Ovary (tissue), 3 donors: ENCODE measurements around the gene LCOR.

ENCODE experiments used
- POLR2A ChIP-seq: fragments of 450-650 bp; IDR thresholded peaks from one replicate; pipeline ENCODE4 v1.6.1; 2017; ENCODE audit warnings: antibody characterized with exemption, mild to moderate bottlenecking, moderate library complexity
- TF ChIP-seq, protein P1 (sequence below), 3 donors: fragments of 450-650 bp in 2 of 3; fragments of 200-600 bp in 1 of 3; IDR thresholded peaks; one replicate each; pipeline versions ENCODE4 v1.5.1 to v1.8.0; 2016 to 2022; ENCODE audit warnings: antibody characterized with exemption in 3 of 3, mild to moderate bottlenecking in 1 of 3
- donor health status: DM: no; HTN: no; CAD: no.

DNA sequence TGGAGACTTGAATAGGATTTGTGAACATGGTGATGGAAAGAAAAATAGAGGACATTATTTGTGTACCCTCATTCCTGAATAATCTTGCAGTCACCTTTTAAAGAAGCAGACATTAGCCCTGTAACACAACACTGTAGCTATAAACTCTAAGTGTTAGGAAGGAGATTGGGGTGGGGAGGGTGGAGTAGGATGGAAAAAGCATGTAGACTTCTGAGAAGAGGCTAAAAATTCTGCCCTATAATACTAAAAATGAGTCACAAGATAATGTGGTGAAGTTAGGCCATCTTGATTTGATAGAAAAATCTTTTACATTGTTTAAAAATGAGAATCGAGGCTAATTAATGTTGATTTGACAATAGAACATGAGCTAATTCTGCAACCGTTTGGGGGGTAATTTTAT, 128.8 kb downstream of the LCOR start:
- TF ChIP-seq, protein P1, sequence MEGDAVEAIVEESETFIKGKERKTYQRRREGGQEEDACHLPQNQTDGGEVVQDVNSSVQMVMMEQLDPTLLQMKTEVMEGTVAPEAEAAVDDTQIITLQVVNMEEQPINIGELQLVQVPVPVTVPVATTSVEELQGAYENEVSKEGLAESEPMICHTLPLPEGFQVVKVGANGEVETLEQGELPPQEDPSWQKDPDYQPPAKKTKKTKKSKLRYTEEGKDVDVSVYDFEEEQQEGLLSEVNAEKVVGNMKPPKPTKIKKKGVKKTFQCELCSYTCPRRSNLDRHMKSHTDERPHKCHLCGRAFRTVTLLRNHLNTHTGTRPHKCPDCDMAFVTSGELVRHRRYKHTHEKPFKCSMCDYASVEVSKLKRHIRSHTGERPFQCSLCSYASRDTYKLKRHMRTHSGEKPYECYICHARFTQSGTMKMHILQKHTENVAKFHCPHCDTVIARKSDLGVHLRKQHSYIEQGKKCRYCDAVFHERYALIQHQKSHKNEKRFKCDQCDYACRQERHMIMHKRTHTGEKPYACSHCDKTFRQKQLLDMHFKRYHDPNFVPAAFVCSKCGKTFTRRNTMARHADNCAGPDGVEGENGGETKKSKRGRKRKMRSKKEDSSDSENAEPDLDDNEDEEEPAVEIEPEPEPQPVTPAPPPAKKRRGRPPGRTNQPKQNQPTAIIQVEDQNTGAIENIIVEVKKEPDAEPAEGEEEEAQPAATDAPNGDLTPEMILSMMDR (IDR thresholded peaks at IDR 0.05), result no peak
- TF ChIP-seq POLR2A, result no peak
